Sigmoid colon (tissue), 4 donors: ENCODE data around the gene APEH.
"Not testable (repeated sequence)": the region's sequence is repeated elsewhere in the genome, so short reads cannot be mapped to it uniquely, and the experiment has no call there.

Experiments
- EP300 ChIP-seq, 4 donors: sonication (generic); formaldehyde crosslinking; IDR thresholded peaks; one replicate each; pipeline ENCODE4 v1.6.1; 2017; ENCODE audit warnings: antibody characterized with exemption in 4 of 4
- POLR2A ChIP-seq, 2 donors: fragments of 450-650 bp; IDR thresholded peaks; one replicate each; pipeline ENCODE4 v1.6.1; 2016; ENCODE audit warnings: antibody characterized with exemption in 2 of 2, mild to moderate bottlenecking in 2 of 2, moderate library complexity in 2 of 2
- TF ChIP-seq, protein P1 (sequence below), 4 experiments: fragments of 450-650 bp in 3 of 4; fragments of 200-600 bp in 1 of 4; IDR thresholded peaks; one replicate each; pipeline ENCODE4 v1.5.1; 2016 to 2019; ENCODE audit warnings: antibody characterized with exemption in 4 of 4, mild to moderate bottlenecking in 3 of 4, moderate library complexity in 2 of 4

- not testable (repeated sequence) for TF ChIP-seq EP300, POLR2A (IDR thresholded peaks at IDR 0.05)
- TF ChIP-seq, protein P1, sequence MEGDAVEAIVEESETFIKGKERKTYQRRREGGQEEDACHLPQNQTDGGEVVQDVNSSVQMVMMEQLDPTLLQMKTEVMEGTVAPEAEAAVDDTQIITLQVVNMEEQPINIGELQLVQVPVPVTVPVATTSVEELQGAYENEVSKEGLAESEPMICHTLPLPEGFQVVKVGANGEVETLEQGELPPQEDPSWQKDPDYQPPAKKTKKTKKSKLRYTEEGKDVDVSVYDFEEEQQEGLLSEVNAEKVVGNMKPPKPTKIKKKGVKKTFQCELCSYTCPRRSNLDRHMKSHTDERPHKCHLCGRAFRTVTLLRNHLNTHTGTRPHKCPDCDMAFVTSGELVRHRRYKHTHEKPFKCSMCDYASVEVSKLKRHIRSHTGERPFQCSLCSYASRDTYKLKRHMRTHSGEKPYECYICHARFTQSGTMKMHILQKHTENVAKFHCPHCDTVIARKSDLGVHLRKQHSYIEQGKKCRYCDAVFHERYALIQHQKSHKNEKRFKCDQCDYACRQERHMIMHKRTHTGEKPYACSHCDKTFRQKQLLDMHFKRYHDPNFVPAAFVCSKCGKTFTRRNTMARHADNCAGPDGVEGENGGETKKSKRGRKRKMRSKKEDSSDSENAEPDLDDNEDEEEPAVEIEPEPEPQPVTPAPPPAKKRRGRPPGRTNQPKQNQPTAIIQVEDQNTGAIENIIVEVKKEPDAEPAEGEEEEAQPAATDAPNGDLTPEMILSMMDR (IDR thresholded peaks at IDR 0.05): not testable (repeated sequence)
Observed at GRCh38 chr3:49685103-49685502, 11.0 kb downstream of the APEH start.
